Nephron (organoid): Measurements from ENCODE around the gene HEATR9.

Experiments used
- H3K27ac Mint-ChIP-seq, 3 experiments: 2 replicates each; pipeline ENCODE4 v1.8.0; 2020; ENCODE audit warnings: mixed read lengths in 3 of 3, mild to moderate bottlenecking in 2 of 3, moderate library complexity in 1 of 3
- H3K27me3 Mint-ChIP-seq: 2 replicates; pipeline ENCODE4 v1.8.0; 2021; ENCODE audit warnings: low read depth, mild to moderate bottlenecking, moderate library complexity, mixed read lengths
- H3K36me3 Mint-ChIP-seq: 2 replicates; pipeline ENCODE4 v1.8.0; 2020; ENCODE audit warnings: low read depth, mixed read lengths
- H3K4me1 Mint-ChIP-seq: 2 replicates; pipeline ENCODE4 v1.8.0; 2020; ENCODE audit warnings: mixed read lengths
- H3K4me3 Mint-ChIP-seq, 3 experiments: 2 replicates each; pipeline ENCODE4 v1.8.0; 2020; ENCODE audit warnings: mild to moderate bottlenecking in 3 of 3, mixed read lengths in 3 of 3, moderate library complexity in 2 of 3
- H3K9me3 Mint-ChIP-seq: 2 replicates; pipeline ENCODE4 v1.8.0; 2020; ENCODE audit warnings: mixed read lengths
- TF ChIP-seq, protein P1 (sequence below), 3 experiments: fragments of 200-600 bp; sonication (generic); IDR thresholded peaks; one replicate each; pipeline ENCODE4 v1.5.0; 2021; ENCODE audit warnings: antibody characterized with exemption in 3 of 3; ENCODE audit not compliant: unreplicated experiment in 3 of 3

HEATR9 gene

GRCh38 chr17:35847633-35848373 lies 20.9 kb downstream of the HEATR9 start:
- Mint-ChIP-seq H3K4me3 (no peak overlapping the region), H3K27me3 (no peaks in the 10 kb centered on the region), H3K4me1 (no peaks in the 10 kb centered on the region), H3K9me3 (no peaks in the 10 kb centered on the region), H3K36me3 (peaks cover 69% of the 10 kb centered on the region), H3K27ac (peak overlapping the region in 1 of 3 experiments; percentile 42)
- TF ChIP-seq, protein P1, sequence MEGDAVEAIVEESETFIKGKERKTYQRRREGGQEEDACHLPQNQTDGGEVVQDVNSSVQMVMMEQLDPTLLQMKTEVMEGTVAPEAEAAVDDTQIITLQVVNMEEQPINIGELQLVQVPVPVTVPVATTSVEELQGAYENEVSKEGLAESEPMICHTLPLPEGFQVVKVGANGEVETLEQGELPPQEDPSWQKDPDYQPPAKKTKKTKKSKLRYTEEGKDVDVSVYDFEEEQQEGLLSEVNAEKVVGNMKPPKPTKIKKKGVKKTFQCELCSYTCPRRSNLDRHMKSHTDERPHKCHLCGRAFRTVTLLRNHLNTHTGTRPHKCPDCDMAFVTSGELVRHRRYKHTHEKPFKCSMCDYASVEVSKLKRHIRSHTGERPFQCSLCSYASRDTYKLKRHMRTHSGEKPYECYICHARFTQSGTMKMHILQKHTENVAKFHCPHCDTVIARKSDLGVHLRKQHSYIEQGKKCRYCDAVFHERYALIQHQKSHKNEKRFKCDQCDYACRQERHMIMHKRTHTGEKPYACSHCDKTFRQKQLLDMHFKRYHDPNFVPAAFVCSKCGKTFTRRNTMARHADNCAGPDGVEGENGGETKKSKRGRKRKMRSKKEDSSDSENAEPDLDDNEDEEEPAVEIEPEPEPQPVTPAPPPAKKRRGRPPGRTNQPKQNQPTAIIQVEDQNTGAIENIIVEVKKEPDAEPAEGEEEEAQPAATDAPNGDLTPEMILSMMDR (IDR thresholded peaks at IDR 0.05; ENCODE audit: unreplicated experiment in 3 of 3): no peak

DNA sequence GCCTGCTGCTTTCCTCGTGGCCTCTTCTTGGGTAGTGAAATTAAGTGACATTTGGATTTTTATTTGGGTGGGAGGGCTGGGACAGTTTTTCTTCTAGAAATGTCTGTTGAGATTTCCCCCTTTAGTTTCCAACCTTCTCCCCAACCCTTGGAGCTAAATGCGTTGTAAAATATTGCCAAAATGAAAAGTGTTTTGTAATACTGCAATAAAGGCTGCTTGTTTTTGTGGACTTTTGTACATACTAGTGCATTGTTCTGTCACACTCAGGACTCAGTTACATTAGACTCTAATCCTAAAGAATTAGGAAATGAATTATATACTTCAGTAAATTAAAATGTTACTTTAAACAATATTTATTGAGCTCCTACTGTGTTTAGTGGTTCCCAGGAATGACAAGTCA lies 21.7 kb downstream of the HEATR9 start:
- no peaks in the 10 kb centered on the region for H3K27me3 Mint-ChIP-seq
- H3K4me1 Mint-ChIP-seq: no peaks in the 10 kb centered on the region
- H3K4me3 Mint-ChIP-seq: no peak overlapping the region
- peak overlapping the region in 1 of 3 experiments; percentile 26 for H3K27ac Mint-ChIP-seq
- TF ChIP-seq, protein P1 (IDR thresholded peaks at IDR 0.05; ENCODE audit: unreplicated experiment in 3 of 3): no peak
- H3K9me3 Mint-ChIP-seq: no peaks in the 10 kb centered on the region
- H3K36me3 Mint-ChIP-seq: peaks cover 71% of the 10 kb centered on the region

DNA sequence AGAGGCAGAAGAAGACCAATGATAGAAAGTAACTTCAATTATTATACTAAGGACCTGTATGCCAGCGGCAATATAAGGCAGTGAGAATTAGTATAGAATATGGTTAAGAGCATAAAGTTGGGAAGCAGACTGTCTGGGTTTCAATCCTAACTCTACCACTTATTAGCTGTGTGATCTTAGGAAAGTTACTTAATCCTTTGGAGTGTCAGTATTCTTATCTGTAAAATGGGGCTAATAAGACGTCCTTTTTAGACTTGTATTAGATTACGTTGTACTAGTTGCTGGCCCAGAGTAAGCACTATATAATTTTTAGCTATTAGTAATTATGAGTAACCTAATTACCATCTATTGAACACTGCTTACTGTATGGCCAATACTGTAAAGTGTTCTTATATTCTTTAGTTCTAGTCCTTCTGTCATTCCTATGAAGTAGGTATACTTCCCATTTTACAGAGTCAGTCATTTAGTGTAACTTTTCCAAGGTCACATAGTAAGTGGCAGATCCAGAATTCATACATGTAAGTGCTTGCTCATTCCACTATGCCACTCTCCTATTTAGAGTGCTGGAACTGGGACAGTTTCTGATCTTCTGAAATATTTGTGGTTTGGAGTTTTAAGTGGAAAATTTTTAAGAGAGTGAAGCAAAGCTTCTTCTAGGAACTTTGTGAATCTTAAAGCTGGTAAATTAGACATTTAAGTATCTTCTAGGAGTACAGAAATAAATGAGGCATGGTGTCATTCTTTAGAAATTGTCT lies 22.5 kb downstream of the HEATR9 start:
- H3K4me1 Mint-ChIP-seq: no peaks in the 10 kb centered on the region
- peaks cover 74% of the 10 kb centered on the region for H3K36me3 Mint-ChIP-seq
- peak overlapping the region in 1 of 3 experiments; percentile 26 for H3K27ac Mint-ChIP-seq
- H3K4me3 Mint-ChIP-seq: no peak overlapping the region
- no peaks in the 10 kb centered on the region for H3K27me3 Mint-ChIP-seq
- TF ChIP-seq, protein P1 (IDR thresholded peaks at IDR 0.05; ENCODE audit: unreplicated experiment in 3 of 3): no peak
- H3K9me3 Mint-ChIP-seq: no peaks in the 10 kb centered on the region

DNA sequence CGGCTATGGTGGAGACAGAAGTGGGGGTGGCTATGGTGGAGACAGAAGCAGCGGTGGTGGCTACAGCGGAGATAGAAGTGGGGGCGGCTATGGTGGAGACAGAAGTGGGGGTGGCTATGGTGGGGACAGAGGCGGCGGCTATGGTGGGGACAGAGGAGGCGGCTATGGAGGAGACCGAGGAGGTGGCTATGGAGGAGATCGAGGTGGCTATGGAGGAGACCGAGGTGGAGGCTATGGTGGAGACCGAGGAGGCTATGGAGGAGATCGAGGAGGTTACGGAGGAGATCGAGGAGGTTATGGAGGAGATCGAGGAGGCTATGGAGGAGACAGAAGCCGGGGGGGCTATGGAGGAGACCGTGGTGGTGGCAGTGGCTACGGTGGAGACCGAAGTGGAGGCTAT lies 24.1 kb downstream of the HEATR9 start:
- H3K27ac Mint-ChIP-seq: no peak overlapping the region
- no peaks in the 10 kb centered on the region for H3K9me3 Mint-ChIP-seq
- TF ChIP-seq, protein P1 (IDR thresholded peaks at IDR 0.05; ENCODE audit: unreplicated experiment in 3 of 3): no peak
- no peaks in the 10 kb centered on the region for H3K27me3 Mint-ChIP-seq
- H3K36me3 Mint-ChIP-seq: peaks cover 73% of the 10 kb centered on the region
- no peaks in the 10 kb centered on the region for H3K4me1 Mint-ChIP-seq
- no peak overlapping the region for H3K4me3 Mint-ChIP-seq

GRCh38 chr17:35843698-35844097 lies 25.0 kb downstream of the HEATR9 start:
- H3K4me1 Mint-ChIP-seq: no peaks in the 10 kb centered on the region
- H3K36me3 Mint-ChIP-seq: peaks cover 73% of the 10 kb centered on the region
- no peak overlapping the region for H3K27ac Mint-ChIP-seq
- TF ChIP-seq, protein P1 (IDR thresholded peaks at IDR 0.05; ENCODE audit: unreplicated experiment in 3 of 3): no peak
- no peaks in the 10 kb centered on the region for H3K9me3 Mint-ChIP-seq
- H3K4me3 Mint-ChIP-seq: no peak overlapping the region
- no peaks in the 10 kb centered on the region for H3K27me3 Mint-ChIP-seq
